ENCODE data around the gene FMN1.

Gene FMN1

GRCh38 chr15:33005582-33005981 is 188.9 kb downstream of the FMN1 start:
- DNase-seq = no peak

- no peak for DNase-seq
Measured at GRCh38 chr15:33001926-33002325, 192.6 kb downstream of the FMN1 start.

DNA sequence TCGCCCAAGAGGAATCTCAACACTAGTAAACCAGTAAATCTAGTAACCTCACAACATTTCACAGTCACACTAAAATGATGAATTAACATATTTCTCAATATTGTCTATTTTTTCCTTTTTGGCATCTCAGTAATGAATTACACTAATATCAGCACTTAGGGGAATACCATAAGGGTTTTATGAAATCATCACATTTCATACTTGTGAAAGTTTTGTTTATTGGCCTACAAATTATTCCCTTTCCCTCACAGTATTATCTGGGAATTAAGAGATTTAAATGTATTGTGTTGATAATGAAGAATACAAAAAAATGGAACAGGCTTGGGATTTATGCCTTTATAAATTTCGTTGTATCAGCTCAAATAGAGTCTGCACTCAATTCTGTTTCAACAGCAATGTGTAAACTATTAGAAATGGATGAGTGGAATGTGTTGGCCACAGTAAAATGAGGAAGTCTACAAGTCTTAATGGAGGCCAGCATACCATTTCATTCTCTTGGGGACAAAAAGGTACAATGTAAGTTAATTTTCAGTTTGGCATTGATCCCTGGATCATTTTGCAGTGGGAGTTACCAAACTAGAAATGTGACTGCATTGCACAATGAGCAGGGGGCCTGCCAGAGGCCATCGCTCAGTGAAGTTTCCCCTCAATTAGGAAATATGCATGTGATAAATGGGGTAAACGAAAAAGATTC is 195.4 kb downstream of the FMN1 start:
- no peak for DNase-seq

DNA sequence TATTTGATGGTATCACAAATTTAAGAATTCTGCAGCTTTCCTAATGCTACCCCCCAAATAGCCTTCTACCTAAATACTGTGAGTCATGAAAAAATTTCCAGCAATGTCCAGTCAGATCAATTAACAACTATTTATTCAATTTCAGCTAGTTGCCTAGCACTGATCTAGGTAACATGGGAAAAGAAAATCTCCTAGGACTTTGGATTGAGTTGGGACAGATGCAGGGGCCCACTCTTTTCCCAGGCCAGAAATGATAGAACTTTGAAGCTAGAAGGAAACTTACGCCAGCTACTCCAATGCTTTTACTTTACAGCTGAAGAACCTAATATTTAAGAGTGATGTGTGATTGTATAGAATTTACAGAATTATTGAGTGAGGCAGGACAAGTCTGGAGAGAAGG is 196.3 kb downstream of the FMN1 start:
- no peak for DNase-seq

DNA sequence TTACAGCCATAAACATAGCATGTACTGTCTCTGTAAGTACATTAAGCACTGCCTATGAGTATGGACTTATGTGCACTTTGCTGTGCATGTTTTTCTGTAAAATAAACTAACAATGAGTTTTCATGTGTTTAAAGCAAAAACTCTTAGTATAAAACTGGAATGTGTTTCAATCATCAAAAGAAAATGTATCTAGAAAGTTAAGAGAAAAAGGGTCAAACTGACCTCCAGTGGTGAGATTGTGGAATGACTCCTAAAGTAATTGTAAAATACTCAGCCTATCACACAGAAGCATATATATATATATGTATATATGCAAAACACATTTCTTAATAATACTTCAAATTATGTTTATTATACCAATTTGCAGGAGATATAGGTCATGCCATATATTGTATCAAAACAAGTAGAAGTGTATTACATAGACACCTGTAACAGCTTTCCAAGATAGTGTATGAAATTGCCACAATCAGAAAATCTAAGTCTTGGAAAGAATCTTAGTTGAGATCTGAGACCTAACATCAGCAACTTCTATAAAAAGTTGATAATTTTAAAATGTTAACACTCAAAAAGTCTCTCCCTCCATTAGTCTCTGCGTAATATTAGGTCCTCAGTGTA is 199.6 kb downstream of the FMN1 start:
- no peak for DNase-seq

DNA sequence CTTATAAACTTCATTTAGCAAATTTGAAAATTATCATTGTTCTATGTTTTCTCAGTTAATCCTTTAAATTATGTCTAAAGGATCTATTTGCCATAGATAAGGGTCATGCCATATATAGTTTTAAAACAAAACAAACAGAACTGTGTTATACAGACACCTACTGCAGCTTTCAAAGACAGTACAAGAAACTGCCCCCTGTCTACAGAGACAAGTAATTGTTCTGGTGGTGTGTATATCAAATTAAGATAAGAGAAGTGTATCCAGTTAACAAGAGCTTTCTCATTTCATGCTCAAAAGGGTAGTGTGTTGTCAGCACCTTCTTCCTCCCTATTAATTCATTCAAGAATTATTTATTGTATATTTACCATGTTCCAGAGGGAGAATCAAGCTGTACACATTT is 201.2 kb downstream of the FMN1 start:
- DNase-seq = no peak

- DNase-seq = no peak
Measured at GRCh38 chr15:32991619-32992111, 202.8 kb downstream of the FMN1 start.

DNA sequence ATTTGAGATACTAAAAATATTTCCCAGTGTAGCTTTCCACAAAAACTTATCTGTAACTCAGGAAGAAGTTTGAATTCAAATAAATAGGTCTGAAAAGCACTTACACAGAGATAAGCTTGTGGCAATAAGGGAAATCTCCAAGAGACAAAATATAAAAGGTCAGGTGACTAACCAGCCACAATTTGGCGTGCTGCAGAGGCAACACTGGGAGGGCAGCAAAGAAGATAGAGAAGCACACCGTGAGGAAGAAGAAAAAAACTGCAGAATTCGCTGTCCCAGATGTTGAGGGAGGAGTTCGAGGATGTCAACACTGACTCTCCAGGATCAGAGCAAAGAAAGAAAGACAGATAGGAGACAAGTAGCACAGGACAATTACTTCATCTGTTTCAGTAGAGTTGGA is 204.4 kb downstream of the FMN1 start:
- no peak for DNase-seq

DNA sequence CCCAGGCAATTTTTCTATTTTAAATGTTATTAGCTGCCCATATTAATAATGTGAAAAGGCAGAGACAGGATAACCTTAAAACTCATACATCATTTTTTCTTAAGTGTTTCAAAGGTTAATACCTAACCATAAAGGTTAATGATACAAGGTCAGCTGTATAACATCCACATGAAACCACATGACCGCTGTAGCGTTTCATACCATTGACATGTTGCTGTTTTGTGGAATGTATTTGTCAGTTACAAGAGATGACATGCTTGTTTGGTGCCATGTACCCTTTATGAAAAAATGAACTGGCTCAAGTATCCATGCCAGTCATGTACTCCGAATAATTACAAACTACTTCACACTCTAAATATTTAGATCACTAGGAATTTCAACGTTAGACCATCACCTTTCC is 207.4 kb downstream of the FMN1 start:
- DNase-seq = no peak

- DNase-seq = no peak
Measured at GRCh38 chr15:32986147-32986546, 208.4 kb downstream of the FMN1 start.

DNA sequence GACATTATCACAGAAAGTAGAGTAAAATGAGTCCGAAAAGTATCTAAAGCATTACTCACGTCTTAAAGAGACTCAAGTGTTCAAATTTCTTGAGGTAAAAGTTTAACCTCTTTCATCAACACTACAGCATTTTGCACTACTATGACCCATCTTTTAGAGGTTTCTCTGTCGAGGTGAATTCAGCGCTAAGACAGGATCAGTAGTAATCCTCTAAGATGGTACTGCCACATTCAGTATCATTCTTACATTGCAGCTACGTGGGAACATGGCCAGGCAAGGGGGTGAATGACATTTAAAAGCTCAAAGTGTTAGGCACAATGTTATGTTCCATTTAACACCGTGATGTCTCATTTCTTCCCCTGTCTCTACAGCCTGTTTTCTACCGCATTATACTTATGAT is 210.8 kb downstream of the FMN1 start:
- no peak for DNase-seq

DNA sequence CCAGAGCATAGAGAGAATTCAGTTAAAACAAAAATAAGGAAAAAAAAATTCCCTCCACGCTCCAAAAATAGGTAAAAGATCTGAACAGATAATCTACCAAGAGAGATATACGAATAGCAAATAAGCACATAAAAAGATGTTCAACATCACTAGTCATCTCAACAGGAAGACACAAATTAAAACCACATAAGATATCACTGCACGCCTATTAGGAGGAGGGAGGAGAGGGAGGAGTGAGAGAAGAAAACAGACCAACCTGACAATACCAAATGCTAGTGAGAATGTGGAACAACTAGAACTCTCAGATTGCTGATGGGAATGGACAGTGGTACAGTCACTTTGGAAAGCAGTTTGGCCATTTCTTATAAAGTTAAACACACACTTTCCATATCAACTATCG is 212.5 kb downstream of the FMN1 start:
- no peak for DNase-seq

DNA sequence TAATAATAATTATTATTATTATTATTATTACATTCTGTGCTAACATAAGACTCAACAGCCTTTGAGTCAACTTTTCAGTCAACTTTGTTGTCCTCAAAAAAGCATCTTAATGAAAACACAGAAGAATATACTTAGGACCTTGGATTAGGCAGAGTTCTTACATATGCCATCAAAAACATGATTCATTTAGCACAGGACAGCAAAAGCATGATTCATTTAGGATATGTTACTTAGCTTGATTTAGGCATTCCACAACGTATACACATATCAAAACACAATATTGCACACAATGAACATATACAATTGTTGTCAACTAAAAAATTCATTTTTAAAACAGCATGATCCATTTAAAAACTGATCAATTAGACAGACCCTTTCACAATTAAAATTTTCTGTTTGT is 213.0 kb downstream of the FMN1 start:
- no peak for DNase-seq

DNA sequence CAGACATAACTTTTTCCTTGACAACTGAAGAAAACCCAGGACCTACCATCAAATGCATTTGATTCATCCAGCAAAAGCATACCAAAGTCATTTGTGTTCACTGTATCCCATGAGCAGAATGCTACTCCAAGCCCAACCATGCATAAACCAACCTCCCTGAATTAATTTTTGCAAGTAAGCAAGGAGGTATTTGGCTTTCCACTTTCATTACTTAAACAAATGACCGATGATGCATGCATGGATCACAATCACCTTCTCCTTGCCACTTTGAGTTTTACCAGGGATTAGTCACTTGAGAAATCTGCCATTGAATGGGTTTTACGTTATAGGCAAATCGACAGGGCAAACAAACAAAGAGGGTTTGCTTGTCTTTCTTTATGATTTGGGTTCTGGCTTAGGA is 214.8 kb downstream of the FMN1 start:
- DNase-seq = no peak

DNA sequence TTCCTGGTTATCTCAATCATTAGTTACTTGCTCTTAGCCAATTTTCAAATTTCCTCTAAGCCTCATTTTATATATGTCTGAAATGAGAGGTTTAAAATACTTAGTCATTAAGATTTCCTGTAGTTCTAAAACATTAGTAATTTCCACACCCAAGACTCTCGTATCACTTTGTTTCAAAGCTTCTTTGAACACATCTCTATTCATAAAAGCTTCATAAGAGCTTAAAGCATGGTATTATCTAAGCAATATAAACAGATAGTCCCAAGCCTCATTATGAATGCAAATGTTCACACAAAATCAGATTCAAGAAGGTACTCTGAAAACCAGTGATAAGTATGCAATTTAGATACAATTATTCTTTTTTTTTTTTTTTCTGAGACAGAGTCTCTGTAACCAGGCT is 217.0 kb downstream of the FMN1 start:
- DNase-seq = no peak

- no peak for DNase-seq
Measured at GRCh38 chr15:32974691-32975090, 219.8 kb downstream of the FMN1 start.

GRCh38 chr15:32972686-32973085 is 221.8 kb downstream of the FMN1 start:
- DNase-seq = no peak

- DNase-seq = no peak
Measured at GRCh38 chr15:32970847-32971246, 223.7 kb downstream of the FMN1 start.

- DNase-seq = no peak
Measured at GRCh38 chr15:32967521-32967920, 227.0 kb downstream of the FMN1 start.

DNA sequence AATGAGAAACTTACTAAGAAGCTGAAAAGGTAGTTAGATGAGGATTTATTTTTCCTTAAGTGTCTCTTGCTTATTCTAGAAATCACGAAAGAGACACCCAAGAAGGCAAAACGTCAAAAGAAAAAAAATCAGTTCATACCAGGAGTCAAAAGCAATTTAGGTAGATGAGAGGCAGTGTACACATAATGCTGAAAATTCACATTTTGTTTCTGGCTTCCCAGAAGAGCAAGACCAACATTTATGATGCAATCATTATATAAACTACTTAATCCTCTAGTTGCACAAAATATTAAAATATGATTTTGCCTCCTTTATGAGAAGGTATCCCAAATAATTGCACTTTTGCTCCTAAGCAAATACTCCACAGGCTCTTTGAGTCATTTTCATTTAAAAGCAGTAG is 228.0 kb downstream of the FMN1 start:
- DNase-seq = no peak

DNA sequence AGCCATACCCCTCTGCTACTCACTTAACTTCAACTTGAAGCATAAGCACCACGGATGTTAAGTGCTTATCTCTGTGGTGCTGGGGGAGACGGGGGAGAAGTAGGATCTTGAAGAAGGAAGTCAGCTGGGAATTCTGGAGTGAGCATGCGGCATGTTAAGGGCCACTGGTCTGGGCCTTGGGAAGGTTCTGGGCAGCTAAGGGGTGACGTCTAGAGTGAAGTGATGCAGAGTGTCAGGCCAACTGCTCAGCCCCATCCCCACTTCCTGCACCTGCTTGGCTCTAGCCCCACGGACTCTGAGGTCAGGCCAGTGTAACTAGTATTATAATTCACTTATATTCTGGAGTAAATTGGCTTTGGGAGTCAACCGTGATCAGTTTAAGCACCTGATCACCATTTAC is 228.6 kb downstream of the FMN1 start:
- no peak for DNase-seq

GRCh38 chr15:32959077-32959476 is 235.4 kb downstream of the FMN1 start:
- no peak for DNase-seq

DNA sequence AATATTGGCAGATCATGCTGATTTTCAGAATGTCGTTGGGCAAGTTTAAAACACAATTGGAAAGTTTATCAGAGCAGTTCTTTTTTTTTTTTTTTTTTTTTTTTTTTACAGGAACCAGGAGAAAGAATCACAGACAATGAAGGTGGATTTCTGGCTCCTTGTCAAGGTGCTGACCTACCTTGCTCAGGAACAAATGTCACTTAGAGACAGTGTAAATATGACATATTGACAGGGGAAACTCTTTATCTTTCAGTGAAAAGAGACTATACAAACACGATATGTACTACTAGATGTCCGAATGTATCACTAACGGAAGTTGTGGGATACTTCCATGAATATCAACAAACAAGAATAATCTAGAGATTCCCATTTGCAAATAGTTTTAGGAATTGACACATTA is 237.3 kb downstream of the FMN1 start:
- DNase-seq = no peak

GRCh38 chr15:32956711-32957110 is 237.8 kb downstream of the FMN1 start:
- DNase-seq = no peak

DNA sequence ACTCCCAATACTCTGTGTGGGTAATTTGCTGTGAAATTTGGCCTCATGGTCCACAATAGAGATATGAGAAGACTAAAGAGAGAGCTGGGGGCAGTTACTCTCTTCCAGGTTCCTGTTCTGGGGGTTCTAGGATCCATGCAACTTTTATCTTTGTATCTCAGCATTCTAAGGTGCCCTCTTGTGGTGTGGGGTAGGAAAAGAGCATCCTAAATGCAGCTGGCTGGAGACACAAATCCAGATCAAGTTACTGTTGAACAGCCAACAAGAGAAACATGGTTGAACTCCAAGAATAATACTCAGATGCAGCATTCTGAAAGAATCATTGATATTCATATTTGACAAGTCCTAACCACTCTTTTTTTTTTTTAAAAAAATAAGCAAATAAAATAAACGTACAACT is 238.5 kb downstream of the FMN1 start:
- no peak for DNase-seq

Data from activated CD4-positive, alpha-beta T cell treated with anti-CD3 and anti-CD28 coated beads, Interleukin-2, amount 50 U/mL, for 1 hour (primary cell).